ENCODE measurements around the gene PTGES2.

The PTGES2 gene

GRCh38 chr9:128146591-128147120 lies 19.1 kb upstream of the PTGES2 start:
- no CpG with 5 or more reads among the region's 8 CpGs for WGBS (ENCODE audit: insufficient coverage, insufficient read length)
- no peak for DNase-seq (ENCODE audit: low read depth, low spot score)

GRCh38 chr9:128145951-128146351 lies 18.4 kb upstream of the PTGES2 start:
- no CpG with 5 or more reads among the region's 13 CpGs for WGBS (ENCODE audit: insufficient coverage, insufficient read length)

More at GRCh38 chr9:128146591-128147120, 19.1 kb upstream of the PTGES2 start:
- Histone ChIP-seq H3K36me3 (ENCODE audit: control insufficient read depth, insufficient read depth, low read length) (no peaks in the 10 kb centered on the region), H3K27ac (ENCODE audit: low read length) (no peak overlapping the region), H3K27me3 (ENCODE audit: control insufficient read depth, insufficient read depth, low read length) (no peaks in the 10 kb centered on the region), H3K4me3 (ENCODE audit: low read length) (no peak overlapping the region), H3K4me1 (ENCODE audit: control insufficient read depth, insufficient read depth, low read length) (peaks cover 3% of the 10 kb centered on the region; the same call in 1 of the 2 replicates), H3K9me3 (ENCODE audit: control insufficient read depth, insufficient read depth, low read length) (no peaks in the 10 kb centered on the region)

GRCh38 chr9:128145536-128145935 lies 18.0 kb upstream of the PTGES2 start:
- DNase-seq (ENCODE audit: low read depth, low spot score) = no peak
- H3K36me3 ChIP-seq (ENCODE audit: control insufficient read depth, insufficient read depth, low read length) = no peaks in the 10 kb centered on the region
- H3K4me1 ChIP-seq (ENCODE audit: control insufficient read depth, insufficient read depth, low read length) = peaks cover 3% of the 10 kb centered on the region; the same call in 1 of the 2 replicates
- no peak overlapping the region for H3K27ac ChIP-seq (ENCODE audit: low read length)
- no CpG with 5 or more reads among the region's 8 CpGs for WGBS (ENCODE audit: insufficient coverage, insufficient read length)
- H3K4me3 ChIP-seq (ENCODE audit: low read length) = no peak overlapping the region
- no peaks in the 10 kb centered on the region for H3K9me3 ChIP-seq (ENCODE audit: control insufficient read depth, insufficient read depth, low read length)
- no peaks in the 10 kb centered on the region for H3K27me3 ChIP-seq (ENCODE audit: control insufficient read depth, insufficient read depth, low read length)

More at GRCh38 chr9:128145951-128146351, 18.4 kb upstream of the PTGES2 start:
- peaks cover 3% of the 10 kb centered on the region; the same call in 1 of the 2 replicates for H3K4me1 ChIP-seq (ENCODE audit: control insufficient read depth, insufficient read depth, low read length)
- H3K4me3 ChIP-seq (ENCODE audit: low read length) = no peak overlapping the region
- no peaks in the 10 kb centered on the region for H3K9me3 ChIP-seq (ENCODE audit: control insufficient read depth, insufficient read depth, low read length)
- no peaks in the 10 kb centered on the region for H3K36me3 ChIP-seq (ENCODE audit: control insufficient read depth, insufficient read depth, low read length)
- DNase-seq (ENCODE audit: low read depth, low spot score) = no peak
- no peaks in the 10 kb centered on the region for H3K27me3 ChIP-seq (ENCODE audit: control insufficient read depth, insufficient read depth, low read length)
- H3K27ac ChIP-seq (ENCODE audit: low read length) = no peak overlapping the region

- Histone ChIP-seq H3K27ac (ENCODE audit: low read length) (no peak overlapping the region), H3K9me3 (ENCODE audit: control insufficient read depth, insufficient read depth, low read length) (no peaks in the 10 kb centered on the region), H3K27me3 (ENCODE audit: control insufficient read depth, insufficient read depth, low read length) (no peaks in the 10 kb centered on the region), H3K36me3 (ENCODE audit: control insufficient read depth, insufficient read depth, low read length) (no peaks in the 10 kb centered on the region), H3K4me3 (ENCODE audit: low read length) (no peak overlapping the region), H3K4me1 (ENCODE audit: control insufficient read depth, insufficient read depth, low read length) (no peaks in the 10 kb centered on the region)
- no peak for DNase-seq (ENCODE audit: low read depth, low spot score)
- no CpG with 5 or more reads among the region's 22 CpGs for WGBS (ENCODE audit: insufficient coverage, insufficient read length)
These were observed 17.0 kb upstream of the PTGES2 start for GRCh38 chr9:128144239-128145181.

GRCh38 chr9:128143525-128144238 lies 16.2 kb upstream of the PTGES2 start:
- no peak for DNase-seq (ENCODE audit: low read depth, low spot score)
- H3K4me3 ChIP-seq (ENCODE audit: low read length) = no peak overlapping the region
- H3K27ac ChIP-seq (ENCODE audit: low read length) = no peak overlapping the region

GRCh38 chr9:128142596-128142995 lies 15.1 kb upstream of the PTGES2 start:
- Histone ChIP-seq H3K9me3 (ENCODE audit: control insufficient read depth, insufficient read depth, low read length) (no peaks in the 10 kb centered on the region), H3K4me1 (ENCODE audit: control insufficient read depth, insufficient read depth, low read length) (no peaks in the 10 kb centered on the region), H3K27me3 (ENCODE audit: control insufficient read depth, insufficient read depth, low read length) (no peaks in the 10 kb centered on the region), H3K36me3 (ENCODE audit: control insufficient read depth, insufficient read depth, low read length) (no peaks in the 10 kb centered on the region), H3K4me3 (ENCODE audit: low read length) (no peak overlapping the region), H3K27ac (ENCODE audit: low read length) (no peak overlapping the region)
- WGBS (ENCODE audit: insufficient coverage, insufficient read length) = no CpG with 5 or more reads among the region's 2 CpGs
- no peak for DNase-seq (ENCODE audit: low read depth, low spot score)

More at GRCh38 chr9:128143525-128144238, 16.2 kb upstream of the PTGES2 start:
- no peaks in the 10 kb centered on the region for H3K27me3 ChIP-seq (ENCODE audit: control insufficient read depth, insufficient read depth, low read length)
- WGBS (ENCODE audit: insufficient coverage, insufficient read length) = no CpG with 5 or more reads among the region's 8 CpGs
- no peaks in the 10 kb centered on the region for H3K4me1 ChIP-seq (ENCODE audit: control insufficient read depth, insufficient read depth, low read length)
- H3K36me3 ChIP-seq (ENCODE audit: control insufficient read depth, insufficient read depth, low read length) = no peaks in the 10 kb centered on the region
- no peaks in the 10 kb centered on the region for H3K9me3 ChIP-seq (ENCODE audit: control insufficient read depth, insufficient read depth, low read length)

- H3K27ac ChIP-seq (ENCODE audit: low read length) = no peak overlapping the region
- H3K27me3 ChIP-seq (ENCODE audit: control insufficient read depth, insufficient read depth, low read length) = no peaks in the 10 kb centered on the region
- no peaks in the 10 kb centered on the region for H3K9me3 ChIP-seq (ENCODE audit: control insufficient read depth, insufficient read depth, low read length)
- H3K4me3 ChIP-seq (ENCODE audit: low read length) = no peak overlapping the region
- no peak for DNase-seq (ENCODE audit: low read depth, low spot score)
- H3K36me3 ChIP-seq (ENCODE audit: control insufficient read depth, insufficient read depth, low read length) = no peaks in the 10 kb centered on the region
- WGBS (ENCODE audit: insufficient coverage, insufficient read length) = no CpG with 5 or more reads among the region's 4 CpGs
- no peaks in the 10 kb centered on the region for H3K4me1 ChIP-seq (ENCODE audit: control insufficient read depth, insufficient read depth, low read length)
These were observed 14.5 kb upstream of the PTGES2 start for GRCh38 chr9:128142061-128142460.

GRCh38 chr9:128141604-128142003 lies 14.1 kb upstream of the PTGES2 start:
- no CpG with 5 or more reads among the region's 3 CpGs for WGBS (ENCODE audit: insufficient coverage, insufficient read length)

GRCh38 chr9:128139621-128140020 lies 12.1 kb upstream of the PTGES2 start:
- no peak for DNase-seq (ENCODE audit: low read depth, low spot score)
- Histone ChIP-seq H3K27ac (ENCODE audit: low read length) (no peak overlapping the region), H3K27me3 (ENCODE audit: control insufficient read depth, insufficient read depth, low read length) (no peaks in the 10 kb centered on the region), H3K4me3 (ENCODE audit: low read length) (no peak overlapping the region), H3K36me3 (ENCODE audit: control insufficient read depth, insufficient read depth, low read length) (no peaks in the 10 kb centered on the region), H3K4me1 (ENCODE audit: control insufficient read depth, insufficient read depth, low read length) (no peaks in the 10 kb centered on the region), H3K9me3 (ENCODE audit: control insufficient read depth, insufficient read depth, low read length) (no peaks in the 10 kb centered on the region)
- WGBS (ENCODE audit: insufficient coverage, insufficient read length) = no CpG with 5 or more reads among the region's 16 CpGs

More at GRCh38 chr9:128141604-128142003, 14.1 kb upstream of the PTGES2 start:
- no peaks in the 10 kb centered on the region for H3K36me3 ChIP-seq (ENCODE audit: control insufficient read depth, insufficient read depth, low read length)
- no peaks in the 10 kb centered on the region for H3K9me3 ChIP-seq (ENCODE audit: control insufficient read depth, insufficient read depth, low read length)
- no peaks in the 10 kb centered on the region for H3K4me1 ChIP-seq (ENCODE audit: control insufficient read depth, insufficient read depth, low read length)
- H3K27ac ChIP-seq (ENCODE audit: low read length) = no peak overlapping the region
- no peak for DNase-seq (ENCODE audit: low read depth, low spot score)
- H3K4me3 ChIP-seq (ENCODE audit: low read length) = no peak overlapping the region
- no peaks in the 10 kb centered on the region for H3K27me3 ChIP-seq (ENCODE audit: control insufficient read depth, insufficient read depth, low read length)

GRCh38 chr9:128138001-128138400 lies 10.5 kb upstream of the PTGES2 start:
- Histone ChIP-seq H3K36me3 (ENCODE audit: control insufficient read depth, insufficient read depth, low read length) (no peaks in the 10 kb centered on the region), H3K4me3 (ENCODE audit: low read length) (no peak overlapping the region), H3K27me3 (ENCODE audit: control insufficient read depth, insufficient read depth, low read length) (no peaks in the 10 kb centered on the region), H3K9me3 (ENCODE audit: control insufficient read depth, insufficient read depth, low read length) (no peaks in the 10 kb centered on the region), H3K4me1 (ENCODE audit: control insufficient read depth, insufficient read depth, low read length) (no peaks in the 10 kb centered on the region), H3K27ac (ENCODE audit: low read length) (no peak overlapping the region)
- no peak for DNase-seq (ENCODE audit: low read depth, low spot score)
- no CpG with 5 or more reads among the region's 3 CpGs for WGBS (ENCODE audit: insufficient coverage, insufficient read length)

Data from iPS DF 6.9 (cell line).